Right cardiac atrium (tissue), 5 donors: ENCODE results near the gene DCDC2C. TPM values are rescaled to one million over a fixed set of nuclear protein-coding genes. Genes with fewer than 3 reads are reported as not detected.

Source experiments
- ATAC-seq, 2 donors: fragments of 200-7000 bp; cut with Tn5 transposase; one replicate each; pipeline versions ENCODE4 v1.8.0 to v1.9.1; 2020; ENCODE audit warnings: moderate library complexity in 2 of 2, mild to moderate bottlenecking in 1 of 2
- DNase-seq, 3 donors: peaks; one replicate each; pipeline ENCODE4 v3.0.0-alpha.2; 2020
- H3K27ac ChIP-seq: one replicate; pipeline ENCODE4 v1.5.1; 2013; ENCODE audit warnings: mild to moderate bottlenecking, low read length, control low read depth, moderate library complexity
- H3K27me3 ChIP-seq: one replicate; pipeline ENCODE4 v1.6.1; 2013; ENCODE audit not compliant: control insufficient read depth, insufficient read depth
- H3K4me1 ChIP-seq: one replicate; pipeline ENCODE4 v1.6.1; 2013; ENCODE audit warnings: low read length; ENCODE audit not compliant: control insufficient read depth, insufficient read depth
- H3K4me3 ChIP-seq: one replicate; pipeline ENCODE4 v1.5.1; 2013; ENCODE audit warnings: low read length, control low read depth
- H3K9me3 ChIP-seq: one replicate; pipeline ENCODE4 v1.6.1; 2013; ENCODE audit warnings: low read length; ENCODE audit not compliant: control insufficient read depth
- WGBS: extraction: QIAGEN DNeasy Blood & Tissue Kit; methylation state at CpG from one replicate; pipeline ENCODE4 v1.1.7; 2013; 5-methylcytosine and 5-hydroxymethylcytosine counted together
- intact Hi-C, 4 donors: fragments of 100-400 bp; cut with DNase I; formaldehyde crosslinking; loops; one replicate each; pipeline versions ENCODE4 v1.11.0 to v1.14.0; 2022 to 2023
- polyA plus RNA-seq: library from polyadenylated mRNA; stranded (reverse); fragments of 200-250 nt; gene quantifications from one replicate; pipeline ENCODE4 v1.2.3, GENCODE V29; 2013
- total RNA-seq, 4 donors: library from RNA; stranded (reverse); fragmentation: NEBNext Ultra II Directional; extraction: Animal tissue kit (Norgen Biotek cat#: 25700); gene quantifications; one replicate each; pipeline ENCODE4 v1.2.1, GENCODE V29; 2021
- donor health status: healthy with polysubstance abuse.
- donor health status: DM: no; HTN: yes; CAD: no.
- donor health status: DM: no; HTN: no; CAD: no.
- donor health status: DM: no; HTN: yes; CAD: no; lungs with severe emphysema.
- donor health status: DM: yes; HTN: yes; CAD: no.

The DCDC2C gene
- total and polyA plus RNA-seq, 5 donors, result not detected

GRCh38 chr2:3747826-3748225 lies 44.5 kb downstream of the DCDC2C start:
- Histone ChIP-seq H3K27ac (no peak overlapping the region), H3K27me3 (no peaks in the 10 kb centered on the region), H3K9me3 (no peaks in the 10 kb centered on the region), H3K4me3 (no peak overlapping the region), H3K4me1 (no peaks in the 10 kb centered on the region)
- intact Hi-C loops, result no loop called here
- ATAC-seq, result no peak
- no peak for DNase-seq
- 86% methylated on average over 9 of the region's 9 CpGs for whole genome bisulfite sequencing

GRCh38 chr2:3749201-3749600 lies 45.8 kb downstream of the DCDC2C start:
- no peaks in the 10 kb centered on the region for H3K27me3 ChIP-seq
- intact Hi-C loops, result no loop called here
- no peak for DNase-seq

GRCh38 chr2:3751251-3751650 lies 47.9 kb downstream of the DCDC2C start:
- 82% methylated on average over 7 of the region's 7 CpGs for WGBS
- Histone ChIP-seq H3K4me3 (no peak overlapping the region), H3K27ac (no peak overlapping the region), H3K27me3 (no peaks in the 10 kb centered on the region), H3K4me1 (no peaks in the 10 kb centered on the region), H3K9me3 (no peaks in the 10 kb centered on the region)
- intact Hi-C loops, result no loop called here
- no peak for ATAC-seq
- DNase-seq, result no peak

More at GRCh38 chr2:3749201-3749600, 45.8 kb downstream of the DCDC2C start:
- 74% methylated on average over 7 of the region's 7 CpGs for WGBS
- no peak overlapping the region for H3K27ac ChIP-seq
- H3K9me3 ChIP-seq, result no peaks in the 10 kb centered on the region
- H3K4me3 ChIP-seq, result no peak overlapping the region
- no peak for ATAC-seq
- no peaks in the 10 kb centered on the region for H3K4me1 ChIP-seq

- H3K4me3 ChIP-seq, result no peak overlapping the region
- DNase-seq, result no peak
- WGBS, result 35% methylated on average over 5 of the region's 5 CpGs
- no peaks in the 10 kb centered on the region for H3K9me3 ChIP-seq
- H3K27me3 ChIP-seq, result no peaks in the 10 kb centered on the region
- intact Hi-C loops, result no loop called here
- no peak for ATAC-seq
- H3K4me1 ChIP-seq, result no peaks in the 10 kb centered on the region
- no peak overlapping the region for H3K27ac ChIP-seq
Observed at GRCh38 chr2:3751806-3752205, 48.4 kb downstream of the DCDC2C start.

GRCh38 chr2:3752376-3752775 lies 49.0 kb downstream of the DCDC2C start:
- H3K4me3 ChIP-seq, result no peak overlapping the region
- no peaks in the 10 kb centered on the region for H3K4me1 ChIP-seq
- no peaks in the 10 kb centered on the region for H3K27me3 ChIP-seq
- no peak for DNase-seq
- no peak overlapping the region for H3K27ac ChIP-seq
- intact Hi-C loops, result no loop called here
- H3K9me3 ChIP-seq, result no peaks in the 10 kb centered on the region
- no peak for ATAC-seq
- 89% methylated on average over 6 of the region's 6 CpGs for WGBS

GRCh38 chr2:3753561-3753960 lies 50.2 kb downstream of the DCDC2C start:
- H3K27me3 ChIP-seq, result no peaks in the 10 kb centered on the region
- ATAC-seq (no peak), DNase-seq (no peak)
- no peaks in the 10 kb centered on the region for H3K9me3 ChIP-seq
- no peak overlapping the region for H3K27ac ChIP-seq
- H3K4me3 ChIP-seq, result no peak overlapping the region
- 85% methylated on average over 8 of the region's 8 CpGs for WGBS
- intact Hi-C loops, result no loop called here
- no peaks in the 10 kb centered on the region for H3K4me1 ChIP-seq

- H3K4me3 ChIP-seq, result no peak overlapping the region
- H3K27me3 ChIP-seq, result no peaks in the 10 kb centered on the region
- ATAC-seq, result no peak
- intact Hi-C loops, result no loop called here
- H3K27ac ChIP-seq, result no peak overlapping the region
- no peak for DNase-seq
- H3K4me1 ChIP-seq, result no peaks in the 10 kb centered on the region
- no peaks in the 10 kb centered on the region for H3K9me3 ChIP-seq
- 34% methylated on average over 5 of the region's 5 CpGs for WGBS
Observed at GRCh38 chr2:3754280-3754679, 50.9 kb downstream of the DCDC2C start.

- H3K27ac ChIP-seq, result no peak overlapping the region
- intact Hi-C loops, result no loop called here
- H3K27me3 ChIP-seq, result no peaks in the 10 kb centered on the region
- 81% methylated on average over 3 of the region's 3 CpGs for WGBS
- no peak for DNase-seq
- no peak overlapping the region for H3K4me3 ChIP-seq
- no peaks in the 10 kb centered on the region for H3K4me1 ChIP-seq
- no peak for ATAC-seq
- no peaks in the 10 kb centered on the region for H3K9me3 ChIP-seq
Observed at GRCh38 chr2:3754795-3755194, 51.4 kb downstream of the DCDC2C start.

- Histone ChIP-seq H3K9me3 (no peaks in the 10 kb centered on the region), H3K4me1 (no peaks in the 10 kb centered on the region), H3K4me3 (no peak overlapping the region), H3K27me3 (no peaks in the 10 kb centered on the region), H3K27ac (no peak overlapping the region)
- ATAC-seq (no peak), DNase-seq (no peak)
- intact Hi-C loops, result no loop called here
- 86% methylated on average over 3 of the region's 3 CpGs for WGBS
Observed at GRCh38 chr2:3755277-3755676, 51.9 kb downstream of the DCDC2C start.

GRCh38 chr2:3756306-3756705 lies 52.9 kb downstream of the DCDC2C start:
- H3K27me3 ChIP-seq, result no peaks in the 10 kb centered on the region

GRCh38 chr2:3758906-3759305 lies 55.5 kb downstream of the DCDC2C start:
- no peak for ATAC-seq
- no peaks in the 10 kb centered on the region for H3K27me3 ChIP-seq
- no peak overlapping the region for H3K4me3 ChIP-seq
- 78% methylated on average over 7 of the region's 7 CpGs for WGBS
- intact Hi-C loops, result no loop called here
- H3K9me3 ChIP-seq, result no peaks in the 10 kb centered on the region
- H3K27ac ChIP-seq, result no peak overlapping the region
- no peak for DNase-seq
- H3K4me1 ChIP-seq, result no peaks in the 10 kb centered on the region

More at GRCh38 chr2:3756306-3756705, 52.9 kb downstream of the DCDC2C start:
- no peak for DNase-seq
- no peak for ATAC-seq
- 34% methylated on average over 8 of the region's 8 CpGs for WGBS
- Histone ChIP-seq H3K4me3 (no peak overlapping the region), H3K4me1 (no peaks in the 10 kb centered on the region), H3K9me3 (no peaks in the 10 kb centered on the region), H3K27ac (no peak overlapping the region)
- intact Hi-C loops, result no loop called here

- ATAC-seq (no peak), DNase-seq (no peak)
- H3K27ac ChIP-seq, result no peak overlapping the region
- no peaks in the 10 kb centered on the region for H3K27me3 ChIP-seq
- H3K4me3 ChIP-seq, result no peak overlapping the region
- no peaks in the 10 kb centered on the region for H3K4me1 ChIP-seq
- no peaks in the 10 kb centered on the region for H3K9me3 ChIP-seq
- intact Hi-C loops, result no loop called here
- 61% methylated on average over 7 of the region's 7 CpGs for WGBS
Observed at GRCh38 chr2:3759331-3759730, 56.0 kb downstream of the DCDC2C start.
